HepG2 (cell line): ENCODE data around the gene CR1L. TPM values are rescaled to one million over a fixed set of nuclear protein-coding genes. Genes with fewer than 3 reads are reported as not detected.
A peak's percentile ranks its signal among the peaks of the same experiment; 100 is the strongest.

Source experiments
- JDP2 ChIP-seq: sonication (generic); formaldehyde crosslinking; IDR thresholded peaks from 2 replicates; pipeline ENCODE4 v1.8.1; 2022; ENCODE audit warnings: missing genetic modification reagents, borderline replicate concordance
- MLLT10 ChIP-seq: sonication (generic); formaldehyde crosslinking; IDR thresholded peaks from 2 replicates; pipeline ENCODE4 v1.4.0; 2020; ENCODE audit warnings: missing genetic modification reagents
- SMARCE1 ChIP-seq: fragments of 450-650 bp; IDR thresholded peaks from 2 replicates; pipeline ENCODE4 v1.6.1; 2017; ENCODE audit warnings: borderline replicate concordance
- SYNCRIP ChIP-seq: fragments of 200-400 bp; formaldehyde crosslinking; IDR thresholded peaks from 2 replicates; pipeline ENCODE4 v1.6.1; 2018; ENCODE audit warnings: mild to moderate bottlenecking, low read depth, low read length; ENCODE audit not compliant: insufficient read depth
- ZBTB1 ChIP-seq: sonication (generic); formaldehyde crosslinking; IDR thresholded peaks from 2 replicates; pipeline ENCODE4 v1.4.0; 2020; ENCODE audit warnings: missing genetic modification reagents, borderline replicate concordance
- ZNF318 ChIP-seq: sonication (generic); formaldehyde crosslinking; IDR thresholded peaks from 2 replicates; pipeline ENCODE4 v1.4.0; 2020; ENCODE audit warnings: mild to moderate bottlenecking, missing genetic modification reagents
- ZNF362 ChIP-seq: sonication (generic); formaldehyde crosslinking; IDR thresholded peaks from 2 replicates; pipeline ENCODE4 v1.4.0; 2020; ENCODE audit warnings: missing genetic modification reagents, mild to moderate bottlenecking, borderline replicate concordance
- ZNF577 ChIP-seq: sonication (generic); formaldehyde crosslinking; IDR thresholded peaks from 2 replicates; pipeline ENCODE4 v1.4.0; 2020; ENCODE audit warnings: mild to moderate bottlenecking, low read depth, missing genetic modification reagents, borderline replicate concordance
- ZNF646 ChIP-seq: sonication (generic); formaldehyde crosslinking; IDR thresholded peaks from 2 replicates; pipeline ENCODE4 v1.9.0; 2021; ENCODE audit warnings: mild to moderate bottlenecking, missing genetic modification reagents
- polyA plus RNA-seq, 8 experiments: library from polyadenylated mRNA; depleted of rRNA in 3 of 8; stranded (reverse) in 7 of 8; unstranded in 1 of 8; fragments of >200 nt; fragmentation: Illumina TruSeq in 4 of 8; extraction: Trizol in 4 of 8; gene quantifications; 2 replicates each; pipeline versions ENCODE4 v1.2.1 to v1.2.3, GENCODE V29; 2011 to 2016; ENCODE audit warnings: low read depth in 4 of 8, missing spikeins in 1 of 8, mixed read lengths in 1 of 8; ENCODE audit not compliant: insufficient read depth in 1 of 8
- total RNA-seq, 5 experiments: library from RNA; depleted of rRNA; stranded (reverse); fragments of >200 nt; fragmentation: Illumina TruSeq; extraction: Trizol; gene quantifications; 2 replicates each; pipeline ENCODE4 v1.2.3, GENCODE V29; 2016; ENCODE audit warnings: low read depth in 1 of 5
- TF ChIP-seq, protein P1 (sequence below): sonication (generic); formaldehyde crosslinking; IDR thresholded peaks from 2 replicates; pipeline ENCODE4 v1.5.1; 2020; ENCODE audit warnings: mild to moderate bottlenecking, missing genetic modification reagents, borderline replicate concordance

The CR1L gene
- total and polyA plus RNA-seq, 2 of the 13 experiments (the other 11 are each of a cell fraction or from before 2014, with no cell fraction given): not detected

- TF ChIP-seq ZNF646 (CRISPR knock-in tag) (no peak), ZNF318 (CRISPR knock-in tag) (peak; percentile 90), JDP2 (CRISPR knock-in tag) (no peak), SMARCE1 (no peak), MLLT10 (CRISPR knock-in tag) (no peak), SYNCRIP (no peak), ZBTB1 (CRISPR knock-in tag) (no peak), ZNF362 (CRISPR knock-in tag) (no peak), ZNF577 (no peak)
- TF ChIP-seq, protein P1, sequence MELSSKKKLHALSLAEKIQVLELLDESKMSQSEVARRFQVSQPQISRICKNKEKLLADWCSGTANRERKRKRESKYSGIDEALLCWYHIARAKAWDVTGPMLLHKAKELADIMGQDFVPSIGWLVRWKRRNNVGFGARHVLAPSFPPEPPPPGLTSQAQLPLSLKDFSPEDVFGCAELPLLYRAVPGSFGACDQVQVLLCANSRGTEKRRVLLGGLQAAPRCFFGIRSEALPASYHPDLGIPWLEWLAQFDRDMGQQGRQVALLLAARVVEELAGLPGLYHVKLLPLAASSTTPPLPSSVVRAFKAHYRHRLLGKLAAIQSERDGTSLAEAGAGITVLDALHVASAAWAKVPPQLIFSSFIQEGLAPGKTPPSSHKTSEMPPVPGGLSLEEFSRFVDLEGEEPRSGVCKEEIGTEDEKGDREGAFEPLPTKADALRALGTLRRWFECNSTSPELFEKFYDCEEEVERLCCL (CRISPR knock-in tag): no peak
These were observed 107.6 kb downstream of the CR1L start (continued) for GRCh38 chr1:207752456-207752998.
